GM19324 (cell line): Measurements from ENCODE around the gene HDLBP.

ENCODE experiments used
- ATAC-seq: cut with Tn5 transposase; IDR thresholded peaks from one replicate; pipeline ENCODE4 v1.9.1; 2021; ENCODE audit warnings: mild to moderate bottlenecking, moderate library complexity; ENCODE audit not compliant: unreplicated experiment, low FRiP score

Gene HDLBP

DNA sequence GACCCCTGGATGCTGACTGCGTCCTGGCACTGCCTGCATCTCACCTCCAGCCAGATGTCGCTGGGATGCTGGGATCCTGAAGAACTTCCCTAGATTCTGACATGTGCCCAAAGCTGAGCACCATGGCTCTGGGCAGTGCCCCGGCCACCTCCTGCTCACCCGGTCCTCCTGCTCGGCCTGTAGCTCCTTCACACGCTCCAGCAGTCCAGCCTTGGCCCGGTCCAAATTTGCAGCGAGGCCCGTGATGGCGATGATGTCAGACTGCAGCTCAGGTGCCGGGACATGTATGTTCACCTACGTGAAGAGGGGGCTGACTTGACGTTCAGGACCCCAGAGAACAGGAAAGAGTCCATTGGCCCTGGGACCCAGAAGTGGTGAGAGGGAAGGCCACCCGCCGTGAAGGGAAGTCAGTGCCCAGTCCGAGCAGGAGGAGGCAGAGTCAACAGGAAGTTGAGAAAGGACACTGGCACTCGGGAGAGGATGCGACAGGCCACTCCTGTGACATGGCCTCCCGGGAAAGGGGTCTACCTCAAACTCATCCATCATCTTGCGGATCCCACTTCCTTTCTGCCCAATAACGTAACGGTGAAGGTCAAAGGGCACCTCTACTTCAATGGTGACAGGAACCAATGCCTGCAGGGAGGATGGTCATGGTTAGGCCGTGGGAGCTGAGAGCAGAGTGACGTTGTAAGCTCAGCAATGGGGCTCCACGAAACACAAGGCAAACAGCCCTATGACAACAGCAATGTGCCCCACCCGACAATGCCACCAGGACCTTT, 80.3 kb downstream of the HDLBP start:
- ATAC-seq = no peak

DNA sequence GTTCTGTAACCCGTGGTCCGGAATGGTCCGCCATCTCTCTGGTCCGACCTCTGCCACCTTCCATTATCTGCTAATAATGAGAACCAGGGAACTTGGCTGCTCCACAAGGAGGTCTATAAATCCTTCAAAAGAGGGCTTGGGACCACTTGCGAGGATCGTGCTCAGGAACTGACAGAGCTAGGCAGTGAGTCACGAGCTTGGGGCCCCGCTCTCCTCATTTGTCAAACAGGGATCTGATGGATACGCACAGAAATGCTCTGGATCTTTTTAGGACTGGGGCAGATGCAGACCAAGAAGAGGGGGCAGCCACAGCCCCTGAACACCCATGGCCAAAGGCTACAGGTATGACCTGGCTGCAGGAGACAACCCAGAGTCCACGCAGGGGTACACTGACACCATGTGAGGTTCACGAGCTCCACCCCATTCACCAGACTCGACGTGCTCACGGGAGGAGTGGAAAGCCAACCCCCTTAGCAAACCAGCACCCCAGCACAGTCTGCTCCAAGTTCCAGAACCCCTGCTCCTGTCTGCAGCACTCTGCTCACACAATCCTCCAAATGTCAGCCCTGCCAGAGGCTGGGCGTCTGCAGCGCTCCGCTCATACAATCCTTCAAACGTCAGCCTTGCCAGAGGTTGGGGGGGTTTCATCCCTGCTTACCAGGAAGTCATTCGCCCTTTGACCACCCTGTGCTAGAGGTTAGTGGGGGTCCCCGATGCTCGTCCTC, 81.2 kb downstream of the HDLBP start:
- no peak for ATAC-seq

DNA sequence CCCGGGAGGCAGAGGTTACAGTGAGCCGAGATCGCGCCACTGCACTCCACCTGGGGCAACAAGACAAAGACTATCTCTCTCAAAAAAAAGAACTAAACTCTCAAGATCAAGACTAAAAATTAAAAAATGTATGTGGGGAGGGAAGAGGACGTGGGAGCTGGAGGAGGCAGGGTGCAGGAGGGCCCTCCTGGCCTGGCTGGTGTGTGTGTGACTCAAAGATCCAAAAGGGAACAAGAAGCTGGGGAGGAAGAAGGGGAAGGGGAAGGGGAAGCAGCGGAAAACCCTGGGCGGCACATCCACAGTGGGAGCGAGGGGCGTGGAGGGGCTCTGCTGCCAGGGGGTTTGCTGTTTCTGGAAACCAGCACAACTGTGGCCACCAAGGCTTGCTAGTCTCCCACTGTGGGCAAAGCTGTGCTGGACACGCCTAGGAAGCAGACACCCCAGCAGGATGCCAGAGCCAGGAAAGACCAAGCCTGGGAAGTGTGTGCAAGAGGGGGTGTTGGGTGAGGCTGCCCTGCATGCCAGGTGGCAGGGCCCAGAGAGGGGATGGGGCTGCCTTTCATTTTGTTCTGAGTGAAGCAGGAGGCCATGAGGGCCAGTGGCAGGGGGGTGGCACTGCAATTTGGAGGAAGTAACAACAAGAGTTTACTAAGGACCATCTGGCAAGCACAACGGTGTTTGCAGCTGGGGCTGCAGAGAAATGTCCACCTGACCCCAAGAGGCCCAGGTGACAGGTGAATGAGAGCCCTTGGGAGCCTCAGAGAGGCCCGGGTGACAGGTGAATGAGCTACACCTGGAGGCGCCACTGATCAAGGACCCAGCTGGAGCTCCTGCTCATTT, 82.5 kb downstream of the HDLBP start:
- ATAC-seq = no peak

DNA sequence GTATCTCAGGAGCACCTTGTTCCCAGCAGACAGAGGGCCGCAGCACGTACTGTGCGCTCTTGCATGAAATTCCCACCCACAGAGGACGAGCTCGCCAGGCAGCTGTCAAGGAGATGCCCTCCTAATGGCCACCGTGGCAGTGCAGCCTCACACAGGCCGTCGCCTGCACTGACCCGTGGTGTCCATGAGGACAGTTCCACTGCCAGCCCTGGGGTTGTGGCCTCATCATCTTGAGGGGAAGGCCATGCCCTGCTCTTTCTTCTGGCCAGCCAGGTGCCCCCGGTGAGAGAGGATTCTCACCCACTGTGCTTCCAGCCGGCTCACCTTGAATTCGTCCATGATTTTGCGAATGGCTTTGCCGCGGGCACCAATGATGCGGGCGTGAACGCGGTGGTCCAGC, 85.0 kb downstream of the HDLBP start:
- ATAC-seq = no peak

DNA sequence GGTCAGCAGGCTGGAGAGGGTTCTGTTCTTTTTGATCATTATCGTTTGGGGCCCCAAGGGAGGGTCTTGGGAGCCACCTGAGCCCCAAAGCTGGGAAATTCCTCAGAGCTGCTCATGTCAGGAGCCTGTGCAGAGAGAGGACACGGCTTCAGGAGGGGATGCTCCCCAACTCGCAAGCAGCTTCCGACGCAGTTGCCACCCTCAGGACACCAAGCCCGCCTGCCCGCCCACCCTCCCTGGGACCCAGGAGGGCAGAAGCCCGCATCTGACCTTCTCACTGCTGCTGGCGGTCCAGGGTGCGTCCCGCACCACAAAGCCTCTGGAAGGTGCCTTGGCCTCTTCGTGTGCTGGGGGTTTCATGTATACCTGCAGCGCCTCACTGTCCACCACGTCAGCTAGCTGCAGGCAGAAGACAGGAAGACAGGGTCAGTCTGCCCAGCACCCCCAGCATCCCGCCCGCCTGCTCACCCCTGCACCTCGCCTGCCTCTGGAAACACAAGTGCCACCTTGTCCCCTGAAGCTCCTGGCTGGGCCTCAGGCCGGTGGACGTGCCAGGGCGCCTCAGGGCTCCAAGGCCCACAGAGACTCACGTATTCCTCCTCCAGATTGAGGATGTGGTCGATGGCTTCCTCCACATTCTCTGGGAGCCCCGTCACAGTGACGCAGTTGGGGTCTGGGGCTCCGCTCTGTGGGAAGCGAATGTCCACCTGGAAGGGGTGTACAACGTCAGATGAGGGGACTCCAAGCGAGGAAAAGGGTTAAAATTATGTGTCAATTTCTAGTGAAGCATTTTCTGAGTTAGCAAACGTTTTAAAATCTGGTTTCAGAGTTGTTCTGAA, 85.7 kb downstream of the HDLBP start:
- no peak for ATAC-seq

DNA sequence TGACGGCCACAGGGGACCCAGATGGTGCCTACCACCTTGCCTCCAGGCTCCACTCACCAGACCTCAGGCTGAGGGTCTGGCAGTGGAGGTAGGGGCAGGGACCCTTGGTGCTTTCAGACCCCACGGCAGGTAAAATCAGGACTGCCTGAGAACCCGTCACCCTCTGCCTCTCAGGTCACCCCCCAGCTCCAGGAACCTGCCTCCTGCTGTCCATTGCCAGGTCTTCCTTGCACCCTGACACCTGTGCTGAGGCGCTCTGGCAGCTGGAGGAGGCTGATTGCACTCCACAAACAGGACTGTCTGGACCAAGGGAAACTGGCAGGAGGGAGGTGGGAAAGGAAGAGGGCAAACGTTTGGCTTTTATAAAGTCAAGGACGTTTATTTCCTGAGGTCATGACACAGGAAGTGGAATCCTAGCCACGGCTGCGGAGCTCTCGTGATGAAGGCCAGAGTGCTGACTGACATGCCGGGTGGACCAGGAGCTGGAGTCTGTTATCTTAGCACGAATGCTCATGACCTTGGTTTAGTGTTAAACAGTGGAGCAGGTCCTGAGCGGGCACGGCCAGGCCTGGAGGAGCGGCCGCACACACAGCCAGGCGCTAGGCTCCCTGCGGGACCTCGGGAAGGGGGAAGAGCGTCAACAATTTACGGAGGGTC, 86.5 kb downstream of the HDLBP start:
- no peak for ATAC-seq

DNA sequence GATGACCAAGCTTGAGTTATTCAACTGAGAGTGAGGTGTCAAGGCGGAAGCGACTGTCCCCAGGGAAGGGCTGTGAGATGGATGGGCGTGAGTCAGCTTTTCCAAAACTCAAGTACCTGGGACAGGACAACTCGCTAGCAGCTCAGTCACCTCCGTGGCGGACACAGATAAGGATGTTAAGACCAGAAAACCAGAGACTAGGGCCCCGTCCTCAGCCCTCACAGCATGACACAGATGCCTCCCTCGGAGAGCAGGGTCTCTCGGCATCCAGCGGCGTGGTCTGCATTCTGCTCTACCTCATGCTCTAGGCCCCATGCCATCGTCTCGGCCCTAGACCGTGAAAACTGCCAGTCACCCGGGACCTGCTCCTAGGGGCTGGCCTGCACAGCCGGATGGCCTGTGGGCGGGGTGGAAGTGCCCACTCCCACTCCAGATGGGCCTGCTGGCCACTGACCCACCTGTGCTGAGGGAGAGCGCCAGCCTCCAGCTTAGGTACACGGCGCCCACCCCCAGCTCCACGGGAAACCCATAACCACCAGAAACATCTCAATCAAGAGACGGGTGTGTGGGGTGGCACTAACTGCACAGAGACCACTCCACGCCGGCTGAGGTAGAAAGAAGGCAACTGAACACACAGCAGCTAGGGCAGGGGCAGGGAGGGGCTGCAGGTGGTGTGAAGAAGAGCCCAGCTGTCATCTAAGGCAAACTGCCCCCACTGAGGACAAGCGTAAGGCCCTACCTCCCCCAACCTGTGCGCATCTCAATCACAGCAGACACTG, 87.2 kb downstream of the HDLBP start:
- ATAC-seq = no peak

DNA sequence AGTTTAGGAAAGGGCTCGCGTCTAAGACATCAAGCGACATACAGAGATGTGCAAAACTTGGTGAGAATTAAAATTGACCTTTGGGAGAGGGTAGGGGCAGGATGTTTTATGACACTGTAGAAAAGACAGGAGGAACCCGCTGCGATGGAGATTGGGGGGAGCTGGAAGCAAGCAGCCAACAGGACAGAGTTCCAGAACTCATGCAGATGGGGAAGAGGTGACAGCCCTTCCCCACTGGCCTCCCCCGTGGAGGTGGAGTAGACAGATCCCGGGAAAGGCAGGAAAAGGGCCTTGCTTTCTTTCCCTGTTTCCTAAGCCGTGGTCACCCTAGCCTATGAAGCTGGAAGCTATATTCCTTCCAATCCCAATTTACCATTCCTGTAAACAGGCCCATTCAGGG, 87.9 kb downstream of the HDLBP start:
- ATAC-seq = no peak

DNA sequence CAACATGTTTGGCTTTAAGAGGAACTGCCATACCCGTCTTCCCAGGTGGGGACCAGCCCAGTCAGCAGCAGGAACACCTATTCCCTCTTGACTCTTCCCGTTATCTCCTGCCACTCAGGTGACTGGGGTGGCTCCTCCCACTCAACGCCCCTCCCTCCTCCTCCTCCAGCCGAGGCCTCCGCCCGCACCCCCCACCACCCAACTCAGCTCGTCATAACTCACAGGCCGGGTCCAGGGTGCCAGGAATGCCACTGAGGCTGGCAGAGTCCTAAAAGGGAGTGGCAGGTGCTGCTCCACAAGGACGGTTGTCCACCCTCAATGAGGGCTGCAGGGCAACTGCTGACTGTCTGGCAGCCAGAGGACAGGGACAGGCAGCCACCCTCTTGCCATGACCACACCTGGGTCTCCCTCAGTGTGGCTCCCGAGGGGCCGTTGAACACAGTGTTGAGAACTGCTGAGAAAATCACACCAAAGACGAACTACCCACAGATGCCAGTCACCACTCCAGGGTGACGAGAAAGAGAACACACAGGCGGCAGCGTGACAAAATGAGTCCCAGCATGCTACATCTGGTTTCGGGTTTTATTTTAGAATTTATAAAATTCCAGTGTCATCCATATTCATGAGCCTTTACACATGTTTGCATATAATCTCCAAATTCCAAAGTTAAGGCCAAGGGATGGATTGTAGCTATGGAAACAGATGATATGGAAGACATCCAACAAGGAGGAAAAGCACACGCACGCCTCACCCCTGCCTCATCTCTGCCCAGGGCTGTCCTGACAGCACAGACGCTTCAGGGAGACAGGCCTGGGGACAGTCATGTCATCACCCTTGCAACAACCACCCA, 88.5 kb downstream of the HDLBP start:
- ATAC-seq = no peak

DNA sequence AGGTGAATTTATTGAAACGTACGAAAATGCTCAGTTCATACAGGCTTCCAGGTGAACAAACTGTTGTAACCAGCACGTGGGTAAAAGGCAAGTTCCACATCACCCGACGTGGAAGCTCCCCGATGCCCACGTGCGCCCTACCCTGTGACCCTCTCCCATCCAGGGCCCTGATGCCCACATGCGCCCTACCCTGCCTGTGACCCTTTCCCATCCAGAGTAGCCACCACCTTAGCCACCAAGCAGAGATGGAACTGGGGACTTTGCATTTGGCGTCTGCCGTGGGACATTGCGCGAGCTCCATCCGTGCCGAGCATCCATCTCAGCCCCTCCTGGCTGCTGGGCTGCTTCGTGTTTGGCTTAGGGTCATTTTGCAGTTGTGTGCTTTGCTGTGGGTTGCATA, 89.5 kb downstream of the HDLBP start:
- no peak for ATAC-seq

DNA sequence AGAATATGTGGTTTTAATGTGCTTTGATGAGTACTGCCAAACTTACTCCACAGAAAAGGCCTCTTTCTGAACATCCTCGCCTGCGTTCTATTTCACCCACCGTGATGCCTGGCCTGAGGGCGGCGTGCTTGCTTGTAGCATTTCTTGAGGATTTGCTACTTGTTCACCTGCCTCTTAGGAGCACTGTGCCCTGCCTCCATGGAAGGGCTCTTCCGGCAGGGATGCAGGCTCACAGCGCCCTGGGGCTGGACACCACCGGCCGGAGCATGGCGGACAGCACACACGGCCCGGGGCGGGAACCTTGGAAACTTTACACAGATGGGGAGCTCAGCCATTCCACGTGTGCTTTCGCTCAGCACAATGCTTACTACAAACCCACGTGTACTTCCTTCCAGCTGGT, 89.9 kb downstream of the HDLBP start:
- ATAC-seq = no peak

DNA sequence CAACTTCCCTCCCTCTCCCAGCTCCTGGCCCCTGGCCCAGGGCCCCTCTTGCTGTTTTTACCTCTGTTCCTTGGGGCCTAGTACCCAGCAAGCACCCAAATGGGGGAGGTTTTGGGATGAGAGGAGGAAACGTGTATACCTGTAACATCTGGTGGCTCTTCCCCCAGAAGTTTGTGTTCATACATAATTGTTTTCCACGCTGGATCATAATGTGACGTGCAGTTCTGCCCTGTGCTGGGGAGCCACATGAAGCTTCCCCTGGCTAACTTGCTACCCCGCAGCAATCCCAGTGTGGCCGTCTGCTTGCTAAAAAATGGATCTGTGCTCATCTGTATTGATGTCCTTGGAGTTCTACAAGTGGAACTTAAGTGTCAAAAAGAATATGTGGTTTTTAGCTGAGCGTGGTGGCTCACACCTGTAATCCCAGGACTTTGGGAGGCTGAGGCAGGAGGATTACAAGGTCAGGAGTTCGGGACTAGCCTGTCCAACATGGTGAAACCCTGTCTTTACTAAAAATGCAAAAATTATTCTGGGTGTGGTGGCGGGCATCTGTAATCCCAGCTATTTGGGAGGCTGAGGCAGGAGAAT, 90.5 kb downstream of the HDLBP start:
- no peak for ATAC-seq

DNA sequence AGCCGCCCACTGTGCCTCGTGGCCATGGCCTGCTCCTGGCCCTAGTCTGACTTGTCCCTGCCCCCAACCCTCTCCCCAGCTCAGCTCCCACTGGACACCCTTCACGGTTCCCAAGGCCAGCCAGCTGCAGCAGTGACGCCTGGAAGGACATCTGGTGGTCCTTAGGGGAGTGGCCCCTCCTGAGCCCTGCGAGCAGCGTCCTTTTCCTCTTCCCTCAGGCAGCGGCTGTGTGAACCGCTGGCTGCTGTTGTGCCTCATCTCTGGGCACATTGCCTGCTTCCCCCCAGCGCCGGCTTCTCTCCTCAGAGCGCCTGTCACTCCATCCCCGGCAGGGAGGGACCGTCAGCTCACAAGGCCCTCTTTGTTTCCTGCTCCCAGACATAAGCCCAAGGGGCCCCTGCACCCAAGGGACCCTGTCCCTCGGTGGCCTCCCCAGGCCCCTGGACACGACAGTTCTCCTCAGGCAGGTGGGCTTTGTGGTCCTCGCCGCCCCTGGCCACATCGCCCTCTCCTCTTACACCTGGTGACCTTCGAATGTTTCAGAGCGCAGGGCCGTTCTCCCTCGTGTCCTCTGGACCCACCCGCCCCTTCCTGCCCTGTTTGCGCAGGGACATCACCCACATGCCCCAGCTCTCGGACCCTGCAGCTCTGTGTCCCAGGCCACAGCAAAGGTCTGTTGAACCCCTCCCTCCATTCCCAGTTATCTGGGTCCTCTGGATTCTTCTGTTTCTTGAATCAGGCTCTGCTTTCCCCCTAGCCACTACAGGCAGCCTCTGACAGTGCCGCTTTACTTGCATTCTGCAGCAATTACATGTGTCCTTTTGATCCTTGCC, 91.2 kb downstream of the HDLBP start:
- ATAC-seq = no peak

DNA sequence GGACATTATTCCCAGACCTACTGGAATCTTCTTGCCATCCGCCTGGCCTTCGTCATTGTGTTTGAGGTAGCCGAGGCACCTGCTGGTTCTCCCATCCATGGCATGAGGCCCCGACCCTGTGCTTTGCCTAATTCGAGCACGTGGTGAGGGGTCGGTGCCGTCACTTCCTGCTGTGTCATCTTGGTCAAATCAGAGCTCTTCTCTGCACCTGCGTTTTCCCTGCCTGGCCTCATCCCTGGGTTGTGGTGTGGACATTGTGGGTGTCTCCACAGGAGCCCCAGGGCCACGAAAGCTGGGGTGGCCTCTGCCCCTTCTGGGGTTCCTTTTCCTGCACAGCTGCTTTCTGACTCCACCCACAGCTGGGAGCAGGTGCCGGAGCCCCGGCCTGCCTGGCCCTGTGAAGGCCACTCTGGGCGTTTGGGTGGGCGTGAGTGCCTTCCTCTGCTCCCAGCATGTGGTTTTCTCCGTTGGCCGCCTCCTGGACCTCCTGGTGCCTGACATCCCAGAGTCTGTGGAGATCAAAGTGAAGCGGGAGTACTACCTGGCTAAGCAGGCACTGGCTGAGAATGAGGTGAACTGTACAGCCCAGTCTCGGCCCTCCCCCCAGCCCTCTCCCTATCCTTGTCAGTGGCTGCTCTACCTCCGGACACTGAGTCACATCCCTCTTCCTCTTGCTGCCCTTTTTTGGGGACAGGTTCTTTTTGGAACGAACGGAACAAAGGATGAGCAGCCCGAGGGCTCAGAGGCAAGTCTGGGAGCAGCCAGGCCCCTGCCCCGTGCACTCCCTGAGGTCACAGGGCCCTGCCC, 92.1 kb downstream of the HDLBP start:
- ATAC-seq = no peak

DNA sequence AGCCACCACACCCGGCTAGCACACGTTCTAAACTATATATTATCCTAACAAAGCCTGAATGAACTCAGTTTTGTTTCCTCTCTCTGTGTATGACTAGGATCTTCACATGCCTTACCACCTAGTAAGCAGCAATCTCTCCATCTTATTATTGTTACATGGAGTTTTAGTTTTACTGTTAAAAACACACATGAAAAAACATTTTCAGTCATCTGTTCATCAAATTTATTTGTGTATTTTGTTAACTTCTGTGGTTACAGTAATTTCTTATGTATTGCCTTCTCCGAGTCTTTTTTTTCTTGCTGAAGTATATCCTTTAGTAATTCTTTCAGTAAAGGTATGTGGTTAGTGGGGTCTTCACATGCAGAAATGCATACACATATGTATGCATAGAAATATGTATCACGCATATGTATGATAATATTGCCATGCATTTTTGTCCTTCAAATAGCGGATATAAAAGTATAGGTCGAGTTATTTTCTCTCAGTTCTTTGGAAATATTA, 95.6 kb downstream of the HDLBP start:
- ATAC-seq = no peak

DNA sequence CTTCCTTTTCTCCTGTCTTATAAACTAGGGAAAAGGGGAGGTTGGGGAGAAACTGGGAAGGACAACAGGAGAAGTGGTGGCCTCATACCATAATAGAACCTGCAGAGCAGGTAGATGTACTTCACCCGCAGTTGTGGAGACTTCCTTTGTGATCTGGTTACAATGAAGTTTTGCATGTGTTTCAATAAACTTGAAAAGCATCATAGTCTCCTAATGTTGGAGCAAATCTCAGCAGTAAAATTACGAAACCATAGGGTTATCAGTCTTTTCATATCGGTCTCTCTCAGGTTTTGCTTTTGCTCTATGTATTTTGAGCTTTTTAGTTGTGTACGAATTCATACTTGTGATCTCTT, 96.5 kb downstream of the HDLBP start:
- no peak for ATAC-seq
